IPS-11a (cell line): ENCODE data around the gene ZNF565.
"Not testable (repeated sequence)": the region's sequence is repeated elsewhere in the genome, so short reads cannot be mapped to it uniquely, and the experiment has no call there.

ENCODE experiments used
- H3K4me3 ChIP-seq: one replicate; pipeline ENCODE4 v1.5.1; 2013; ENCODE audit warnings: low read depth, low read length, control low read depth

ZNF565 gene

GRCh38 chr19:36214386-36215275, at the start of gene ZNF565, which contains the start of gene ZNF146:
Gene ZNF565, minus strand, starts transcription at chr19:36214665. Its CDS starts 12,680 bp downstream, at chr19:36201985.
Gene ZNF146, plus strand, starts transcription at chr19:36215106. Its CDS starts 21,335 bp downstream, at chr19:36236441.
- peak within 1 kb of the TSS; percentile 100 for H3K4me3 ChIP-seq

GRCh38 chr19:36259211-36259610, 44.7 kb upstream of the ZNF565 start:
- no peak overlapping the region for H3K4me3 ChIP-seq

GRCh38 chr19:36258028-36258875, 43.8 kb upstream of the ZNF565 start:
- no peak overlapping the region for H3K4me3 ChIP-seq

- no peak overlapping the region for H3K4me3 ChIP-seq
Measured at GRCh38 chr19:36257520-36257876, 43.0 kb upstream of the ZNF565 start.

GRCh38 chr19:36256853-36257519, 42.5 kb upstream of the ZNF565 start:
- H3K4me3 ChIP-seq: no peak overlapping the region

GRCh38 chr19:36256064-36256463, 41.6 kb upstream of the ZNF565 start:
- H3K4me3 ChIP-seq: no peak overlapping the region

GRCh38 chr19:36255316-36255715, 40.9 kb upstream of the ZNF565 start:
- no peak overlapping the region for H3K4me3 ChIP-seq

- H3K4me3 ChIP-seq: no peak overlapping the region
Measured at GRCh38 chr19:36254848-36255247, 40.4 kb upstream of the ZNF565 start.

GRCh38 chr19:36252047-36252446, 37.6 kb upstream of the ZNF565 start:
- H3K4me3 ChIP-seq: no peak overlapping the region

GRCh38 chr19:36246006-36246481, 31.6 kb upstream of the ZNF565 start:
- H3K4me3 ChIP-seq: peak overlapping the region; percentile 28

GRCh38 chr19:36245210-36246005, 30.9 kb upstream of the ZNF565 start:
- H3K4me3 ChIP-seq: peak overlapping the region; percentile 39

- H3K4me3 ChIP-seq: no peak overlapping the region
Measured at GRCh38 chr19:36244066-36244465, 29.6 kb upstream of the ZNF565 start.

- H3K4me3 ChIP-seq: no peak overlapping the region
Measured at GRCh38 chr19:36236946-36237310, 22.5 kb upstream of the ZNF565 start.

- H3K4me3 ChIP-seq: no peak overlapping the region
Measured at GRCh38 chr19:36236304-36236945, 22.0 kb upstream of the ZNF565 start.

GRCh38 chr19:36233626-36234025, 19.2 kb upstream of the ZNF565 start:
- H3K4me3 ChIP-seq: not testable (repeated sequence)

GRCh38 chr19:36225219-36225892, 10.9 kb upstream of the ZNF565 start:
- H3K4me3 ChIP-seq: no peak overlapping the region

- H3K4me3 ChIP-seq: no peak overlapping the region
Measured at GRCh38 chr19:36222503-36222902, 8.0 kb upstream of the ZNF565 start.

GRCh38 chr19:36221474-36221873, 7.0 kb upstream of the ZNF565 start:
- H3K4me3 ChIP-seq: no peak overlapping the region
